Right lobe of liver (tissue), 6 donors: Measurements from ENCODE around the gene DOCK2. TPM values are rescaled to one million over a fixed set of nuclear protein-coding genes. Genes with fewer than 3 reads are reported as not detected.

ENCODE experiments used
- ATAC-seq, 4 donors: fragments of 200-7000 bp; cut with Tn5 transposase; one replicate each; pipeline ENCODE4 v1.9.1; 2020; ENCODE audit warnings: mild to moderate bottlenecking in 4 of 4, moderate library complexity in 4 of 4
- DNase-seq, 3 donors: peaks; one replicate each; pipeline ENCODE4 v3.0.0-alpha.2; 2020
- H3K27ac ChIP-seq, 3 donors: fragments of 200-600 bp; one replicate each; pipeline ENCODE4 v1.8.0; 2022
- H3K27me3 ChIP-seq, 2 donors: fragments of 200-600 bp; one replicate each; pipeline ENCODE4 v1.8.0; 2022
- H3K36me3 ChIP-seq, 4 donors: fragments of 200-600 bp; sonication (generic) in 1 of 4; one replicate each; pipeline versions ENCODE4 v1.5.1 to v1.8.0; 2017 to 2022; ENCODE audit warnings: control low read depth in 1 of 4
- H3K4me1 ChIP-seq, 4 donors: fragments of 200-600 bp; sonication (generic) in 1 of 4; one replicate each; pipeline versions ENCODE4 v1.5.1 to v1.8.0; 2017 to 2022; ENCODE audit warnings: control low read depth in 1 of 4
- H3K4me3 ChIP-seq, 3 donors: fragments of 200-600 bp; one replicate each; pipeline ENCODE4 v1.8.0; 2022
- H3K9me3 ChIP-seq, 4 donors: fragments of 200-600 bp; sonication (generic) in 1 of 4; one replicate each; pipeline versions ENCODE4 v1.5.1 to v1.8.0; 2017 to 2022; ENCODE audit warnings: control low read depth in 1 of 4
- CTCF ChIP-seq, 4 donors: fragments of 200-600 bp in 3 of 4; fragments of 450-650 bp in 1 of 4; IDR thresholded peaks; one replicate each; pipeline versions ENCODE4 v1.5.1 to v1.8.0; 2016 to 2022; ENCODE audit warnings: antibody characterized with exemption in 4 of 4, mild to moderate bottlenecking in 2 of 4
- POLR2A ChIP-seq: fragments of 450-650 bp; IDR thresholded peaks from one replicate; pipeline ENCODE4 v1.6.1; 2017; ENCODE audit warnings: antibody characterized with exemption, mild to moderate bottlenecking
- WGBS: methylation state at CpG from one replicate; pipeline ENCODE4 v1.1.6; 2018; ENCODE audit warnings: low coverage, low lambda C conversion rate; ENCODE audit not compliant: insufficient coverage; ENCODE audit errors: missing lambda C conversion rate; 5-methylcytosine and 5-hydroxymethylcytosine counted together
- intact Hi-C, 2 donors: fragments of 100-400 bp; cut with DNase I; formaldehyde crosslinking; loops; one replicate each; pipeline versions ENCODE4 v1.11.2 to v1.14.1; 2022
- total RNA-seq, 6 experiments: library from RNA; depleted of rRNA in 2 of 6; stranded (reverse); fragments of >200 nt in 2 of 6; fragmentation: NEBNext Ultra II Directional in 3 of 6; extraction: Animal tissue kit (Norgen Biotek cat#: 25700) in 3 of 6; gene quantifications; one replicate each; pipeline versions ENCODE4 v1.1.0 to v1.2.4, GENCODE V29; 2016 to 2023
- donor health status: DM: no; HTN: yes; CAD: no.
- donor health status: DM: no; HTN: no; CAD: no.
- donor health status: DM: no; HTN: no; CAD: no.
- donor health status: DM: no; HTN: yes; CAD: no.
- donor health status: DM: no; HTN: yes; CAD: no.

DOCK2 gene
- total RNA-seq, 6 experiments from 2014 or later, result 5.0 to 14.5 (median 7.4) TPM

- no peaks in the 10 kb centered on the region for H3K27me3 ChIP-seq
- 30% methylated on average over 1 of the region's 2 CpGs for WGBS
- TF ChIP-seq POLR2A (no peak), CTCF (IDR thresholded peaks at IDR 0.05) (no peak)
- no peaks in the 10 kb centered on the region for H3K9me3 ChIP-seq
- no peaks in the 10 kb centered on the region for H3K36me3 ChIP-seq
- intact Hi-C loops, result no loop called here
- H3K27ac ChIP-seq, result no peak overlapping the region
- ATAC-seq, result peak in 1 of 4 donors; percentile 29
- no peak overlapping the region for H3K4me3 ChIP-seq
- no peaks in the 10 kb centered on the region for H3K4me1 ChIP-seq
- no peak for DNase-seq
Measured at GRCh38 chr5:169914766-169915165, 277.7 kb downstream of the DOCK2 start.

GRCh38 chr5:169917500-169917899 lies 280.4 kb downstream of the DOCK2 start:
- no peak for TF ChIP-seq CTCF (IDR thresholded peaks at IDR 0.05)
- TF ChIP-seq POLR2A, result no peak
- WGBS, result 31% methylated on average over 2 of the region's 2 CpGs
- no peak overlapping the region for H3K4me3 ChIP-seq
- H3K36me3 ChIP-seq, result no peaks in the 10 kb centered on the region
- no peak for DNase-seq
- H3K27me3 ChIP-seq, result no peaks in the 10 kb centered on the region
- no peak overlapping the region for H3K27ac ChIP-seq
- no peaks in the 10 kb centered on the region for H3K4me1 ChIP-seq
- ATAC-seq, result peak in 1 of 4 donors; percentile 31
- intact Hi-C loops, result no loop called here
- H3K9me3 ChIP-seq, result no peaks in the 10 kb centered on the region

- no peak overlapping the region for H3K4me3 ChIP-seq
- H3K36me3 ChIP-seq, result no peaks in the 10 kb centered on the region
- DNase-seq, result no peak
- TF ChIP-seq POLR2A, result no peak
- TF ChIP-seq CTCF (IDR thresholded peaks at IDR 0.05), result no peak
- H3K27ac ChIP-seq, result no peak overlapping the region
- H3K9me3 ChIP-seq, result no peaks in the 10 kb centered on the region
- intact Hi-C loops, result no loop called here
- H3K4me1 ChIP-seq, result no peaks in the 10 kb centered on the region
- WGBS, result 63% methylated on average over 2 of the region's 2 CpGs
- no peak for ATAC-seq
- H3K27me3 ChIP-seq, result no peaks in the 10 kb centered on the region
Measured at GRCh38 chr5:169918228-169918627, 281.2 kb downstream of the DOCK2 start.

GRCh38 chr5:169920474-169920873 lies 283.4 kb downstream of the DOCK2 start:
- Histone ChIP-seq H3K27ac (no peak overlapping the region), H3K36me3 (no peaks in the 10 kb centered on the region), H3K27me3 (no peaks in the 10 kb centered on the region), H3K4me1 (no peaks in the 10 kb centered on the region), H3K4me3 (no peak overlapping the region), H3K9me3 (no peaks in the 10 kb centered on the region)
- DNase-seq (no peak), ATAC-seq (no peak)
- intact Hi-C loops, result no loop called here
- TF ChIP-seq POLR2A, result no peak
- WGBS, result 69% methylated on average over 2 of the region's 3 CpGs

- Histone ChIP-seq H3K27me3 (no peaks in the 10 kb centered on the region), H3K9me3 (no peaks in the 10 kb centered on the region), H3K4me1 (no peaks in the 10 kb centered on the region), H3K36me3 (no peaks in the 10 kb centered on the region), H3K27ac (no peak overlapping the region), H3K4me3 (no peak overlapping the region)
- ATAC-seq (no peak), DNase-seq (no peak)
- TF ChIP-seq CTCF (IDR thresholded peaks at IDR 0.05) (no peak), POLR2A (no peak)
- intact Hi-C loops, result no loop called here
- WGBS, result 25% methylated on average over 3 of the region's 3 CpGs
Measured at GRCh38 chr5:169921384-169921783, 284.3 kb downstream of the DOCK2 start.
